HK-2 (cell line): ENCODE measurements around the gene MMP8.
A peak's percentile ranks its signal among the peaks of the same experiment; 100 is the strongest.
"Not testable (repeated sequence)": the region's sequence is repeated elsewhere in the genome, so short reads cannot be mapped to it uniquely, and the experiment has no call there.

Experiments
- DNase-seq: peaks from one replicate; pipeline ENCODE4 v3.0.0-alpha.2; 2018; ENCODE audit not compliant: unreplicated experiment

The MMP8 gene, protein sequence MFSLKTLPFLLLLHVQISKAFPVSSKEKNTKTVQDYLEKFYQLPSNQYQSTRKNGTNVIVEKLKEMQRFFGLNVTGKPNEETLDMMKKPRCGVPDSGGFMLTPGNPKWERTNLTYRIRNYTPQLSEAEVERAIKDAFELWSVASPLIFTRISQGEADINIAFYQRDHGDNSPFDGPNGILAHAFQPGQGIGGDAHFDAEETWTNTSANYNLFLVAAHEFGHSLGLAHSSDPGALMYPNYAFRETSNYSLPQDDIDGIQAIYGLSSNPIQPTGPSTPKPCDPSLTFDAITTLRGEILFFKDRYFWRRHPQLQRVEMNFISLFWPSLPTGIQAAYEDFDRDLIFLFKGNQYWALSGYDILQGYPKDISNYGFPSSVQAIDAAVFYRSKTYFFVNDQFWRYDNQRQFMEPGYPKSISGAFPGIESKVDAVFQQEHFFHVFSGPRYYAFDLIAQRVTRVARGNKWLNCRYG

DNA sequence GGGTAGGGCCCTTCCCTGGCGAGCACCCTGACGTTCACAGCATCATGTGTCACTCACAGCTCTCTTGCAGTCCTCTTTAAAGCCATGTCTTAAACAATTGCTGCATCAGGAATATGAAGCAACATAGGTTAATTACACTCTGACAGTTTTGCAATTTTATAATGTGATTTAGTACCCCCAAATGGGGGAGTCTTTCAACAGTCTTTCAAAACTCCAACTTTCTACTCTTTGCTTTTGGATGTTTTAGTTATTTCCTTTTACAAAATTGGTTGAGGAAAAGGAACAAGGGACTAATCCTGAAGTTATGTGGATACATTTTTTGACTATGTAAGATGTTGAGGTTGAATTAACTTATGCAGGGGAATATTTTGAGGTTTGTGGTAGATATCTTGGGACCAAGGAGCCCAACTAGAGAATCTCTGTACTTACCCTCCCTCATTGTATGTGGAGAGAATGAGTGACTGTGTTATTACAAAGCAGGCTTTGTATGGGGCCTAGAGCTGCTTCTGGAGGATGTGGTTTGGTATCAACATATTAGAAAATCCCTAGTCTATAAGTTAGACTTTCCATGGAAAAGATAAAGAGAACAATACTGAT is at the start of gene MMP8:
Gene MMP8, minus strand, starts transcription at position 51 of the 597 bp plus-strand sequence. CDS start 99 bp downstream, outside the sequence.
- no peak for DNase-seq

DNA sequence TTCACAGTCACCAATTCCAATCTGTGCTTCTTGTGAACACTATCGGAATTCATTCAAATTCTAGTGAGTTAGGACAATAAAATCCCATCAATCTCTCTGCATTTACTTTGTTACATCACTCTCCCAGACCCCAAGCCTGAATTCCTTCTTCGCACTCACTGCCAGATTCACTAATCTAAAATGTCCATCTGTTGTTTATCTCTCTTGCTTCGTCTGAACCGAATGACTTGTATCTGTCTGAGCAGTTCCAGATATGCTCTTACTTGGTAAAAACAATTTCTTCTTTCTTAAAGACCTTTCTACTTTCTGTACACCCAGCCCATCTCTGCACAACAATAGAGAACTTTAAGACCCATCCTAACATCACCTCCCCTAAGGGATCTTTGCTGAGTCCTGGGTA is 48.6 kb upstream of the MMP8 start:
- DNase-seq, result no peak

DNA sequence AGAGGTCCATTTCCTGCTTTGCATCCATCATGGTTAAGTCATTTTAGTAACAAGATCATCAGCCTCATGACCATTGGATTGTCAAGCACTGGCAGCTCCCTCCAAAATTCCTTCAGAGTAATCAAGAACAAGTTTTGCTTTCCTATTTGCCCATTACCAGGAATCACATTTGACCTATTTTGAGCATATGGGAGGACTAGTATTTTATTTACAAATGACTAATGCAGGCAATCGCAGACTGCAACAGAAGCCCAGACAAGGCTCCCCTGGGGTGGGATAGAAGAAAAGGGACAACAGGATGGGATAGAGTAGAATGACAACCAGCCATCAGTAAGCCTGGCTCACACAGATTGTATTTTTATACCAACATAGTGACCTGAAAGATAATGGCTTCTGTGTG is 46.6 kb upstream of the MMP8 start:
- no peak for DNase-seq

- DNase-seq, result no peak
Measured at GRCh38 chr11:102770191-102770590, 45.4 kb upstream of the MMP8 start.

- no peak for DNase-seq
Measured at GRCh38 chr11:102767800-102768199, 43.0 kb upstream of the MMP8 start.

GRCh38 chr11:102763440-102763839 is 38.7 kb upstream of the MMP8 start:
- no peak for DNase-seq

GRCh38 chr11:102762361-102762767 is 37.6 kb upstream of the MMP8 start:
- no peak for DNase-seq

DNA sequence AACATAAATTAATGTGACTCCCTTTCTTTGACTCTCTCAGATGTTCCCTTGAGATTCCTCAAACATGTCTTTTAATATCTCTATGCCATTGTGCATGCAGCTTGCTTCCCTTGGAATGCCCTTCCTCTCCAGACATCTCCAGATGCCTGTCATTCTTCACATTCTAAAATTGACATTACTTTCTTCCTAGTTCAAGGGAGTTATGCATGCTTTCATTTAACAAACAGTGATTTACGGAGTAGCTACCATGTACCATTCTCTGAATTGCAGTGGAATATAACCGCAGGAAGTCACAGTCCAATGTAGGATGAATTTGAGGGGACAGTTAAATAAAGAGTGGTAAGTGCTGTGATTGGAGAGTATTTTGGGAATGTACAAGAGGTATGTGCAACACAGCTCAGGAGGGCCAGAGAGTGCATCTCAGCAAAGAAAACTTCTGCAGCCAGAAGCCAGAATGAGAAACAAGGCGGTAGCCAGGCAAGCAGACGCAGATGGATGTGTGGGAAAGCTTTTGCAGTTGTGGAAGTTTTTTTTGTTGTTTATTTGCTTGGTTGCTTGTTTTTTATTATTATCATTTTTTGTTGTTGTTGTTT is 37.0 kb upstream of the MMP8 start:
- no peak for DNase-seq

DNA sequence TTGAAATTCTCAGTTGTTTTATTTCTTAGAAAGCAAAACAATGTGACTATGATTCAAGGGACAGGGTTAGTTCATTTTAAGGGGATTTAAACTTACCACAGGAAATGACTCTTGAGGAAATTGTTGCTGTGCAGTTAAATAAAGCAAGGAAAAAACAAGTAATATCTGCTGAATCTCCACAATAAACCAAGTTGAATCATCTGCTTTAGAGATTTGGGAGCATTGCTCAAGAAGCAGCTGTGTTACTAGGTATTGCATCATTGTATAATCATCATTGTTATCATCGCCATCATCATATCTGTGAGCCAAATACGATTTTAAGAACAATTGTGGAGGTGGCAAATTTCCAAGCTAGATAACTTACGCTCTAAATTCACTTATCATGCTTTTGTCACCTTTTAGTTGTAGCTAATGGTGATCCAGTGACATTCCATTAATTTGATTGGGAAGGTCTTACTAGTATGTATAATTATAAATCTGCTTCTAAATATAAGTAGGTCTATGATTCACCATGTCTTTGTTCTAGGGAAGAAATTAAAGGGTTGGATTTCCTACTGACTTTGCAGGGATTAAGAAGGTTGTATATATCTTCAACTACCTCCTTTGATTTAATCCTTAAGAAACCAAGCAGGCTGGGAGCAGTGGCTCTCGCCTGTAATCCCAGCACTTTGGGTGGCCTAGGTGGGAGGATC is 35.7 kb upstream of the MMP8 start:
- no peak for DNase-seq

- DNase-seq, result no peak
Measured at GRCh38 chr11:102757823-102758549, 33.2 kb upstream of the MMP8 start.

DNA sequence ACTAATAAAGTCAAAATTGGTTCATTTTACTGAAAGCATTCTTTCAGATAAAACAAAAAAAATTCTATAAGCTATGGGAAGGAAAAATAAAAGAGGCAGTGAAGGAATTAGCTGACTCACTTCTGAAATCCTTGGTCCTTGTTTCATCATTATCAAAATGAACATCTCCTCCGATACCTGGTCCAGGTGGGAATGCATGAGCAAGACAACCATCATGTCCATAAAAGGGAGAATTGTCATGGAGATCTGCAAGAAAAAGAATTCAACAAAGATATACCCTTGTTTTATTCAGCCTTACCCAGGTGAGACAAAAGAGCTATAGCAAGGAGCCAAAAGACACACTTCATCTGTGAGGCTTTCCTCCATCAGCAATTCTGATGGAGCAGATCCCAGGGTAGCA is 28.5 kb upstream of the MMP8 start:
- DNase-seq, result no peak

GRCh38 chr11:102751673-102752072 is 26.9 kb upstream of the MMP8 start:
- DNase-seq, result no peak

- no peak for DNase-seq
Measured at GRCh38 chr11:102749101-102749722, 24.5 kb upstream of the MMP8 start.

GRCh38 chr11:102746746-102747578 is 22.2 kb upstream of the MMP8 start:
- DNase-seq, result not testable (repeated sequence)

GRCh38 chr11:102734650-102735049 is 9.9 kb upstream of the MMP8 start:
- DNase-seq, result no peak

DNA sequence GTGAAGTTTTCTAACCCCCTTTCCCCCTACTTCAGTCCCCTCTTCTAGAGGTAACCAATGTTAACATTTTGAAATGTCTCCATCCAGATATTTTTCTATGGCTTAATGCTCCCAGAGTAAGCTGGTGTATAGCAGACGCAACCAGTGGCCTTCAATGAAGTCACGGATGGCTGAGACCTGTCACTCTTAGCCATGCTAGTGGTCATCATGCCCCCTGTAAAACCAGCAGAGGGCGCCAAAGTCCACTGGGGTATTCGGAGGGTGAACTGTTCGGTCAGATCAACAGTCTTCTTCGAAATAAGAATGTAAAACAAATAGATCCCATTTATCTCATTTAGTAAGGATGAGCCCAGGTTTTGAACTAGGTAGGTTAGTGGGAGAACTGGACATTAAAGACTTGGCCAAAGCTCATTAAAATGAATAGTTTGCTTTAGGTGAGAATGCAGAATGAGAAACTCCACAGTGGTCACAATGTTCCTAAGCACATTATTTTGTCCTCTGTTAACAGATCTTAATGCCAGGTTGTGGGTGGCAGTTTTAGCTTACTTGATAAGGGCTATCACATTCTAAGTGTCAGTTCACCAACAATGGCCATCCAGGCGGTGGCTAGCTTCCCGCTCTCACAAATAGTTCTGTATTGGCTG is 8.6 kb upstream of the MMP8 start:
- peak; percentile 70 for DNase-seq

- not testable (repeated sequence) for DNase-seq
Measured at GRCh38 chr11:102730944-102731343, 6.2 kb upstream of the MMP8 start.

DNA sequence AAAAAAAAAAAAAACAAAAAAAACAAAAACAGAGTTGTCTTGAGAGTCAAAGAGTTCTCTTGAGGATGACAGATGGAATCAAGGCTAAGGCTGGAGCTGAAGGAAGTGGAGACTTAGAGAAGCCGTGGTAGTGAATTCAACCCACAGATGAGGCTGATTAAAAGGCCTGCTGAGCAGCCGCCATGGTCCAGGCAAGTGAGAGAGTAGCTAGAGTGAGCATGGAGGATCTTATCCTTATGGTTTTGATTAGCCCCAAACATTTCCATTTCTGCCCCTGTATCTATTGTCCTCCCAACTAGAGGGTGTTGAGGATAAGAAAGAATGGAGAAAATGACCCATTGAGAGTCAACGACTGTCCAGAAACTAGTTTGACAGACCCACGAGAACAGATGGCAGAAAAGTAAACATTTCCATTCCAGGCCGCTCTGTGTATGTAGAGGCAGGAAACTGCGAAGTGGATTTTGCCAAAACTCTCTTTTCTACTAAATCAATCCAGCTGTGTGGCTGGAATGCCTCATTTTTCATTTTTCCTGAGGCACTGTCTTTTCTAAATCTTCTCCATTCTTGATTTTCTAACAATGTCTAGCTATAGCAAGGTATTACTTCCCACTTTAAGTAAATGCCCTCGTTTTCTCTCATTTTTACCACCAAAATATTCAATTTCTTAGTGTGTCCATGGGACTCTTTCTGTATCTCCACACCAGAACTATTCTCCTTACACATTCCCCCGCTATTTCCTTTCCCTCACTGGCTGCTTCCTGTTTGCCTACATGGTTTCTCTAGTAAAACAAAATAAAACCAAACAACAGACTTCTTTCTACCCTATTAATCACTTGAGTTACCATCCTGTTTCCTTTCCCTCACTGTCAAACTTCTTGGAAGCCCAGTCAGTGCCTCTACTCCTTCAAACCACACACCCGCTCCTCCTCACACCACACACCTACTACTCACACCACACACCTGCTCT is 5.4 kb upstream of the MMP8 start:
- DNase-seq, result no peak

GRCh38 chr11:102727890-102728289 is 3.1 kb upstream of the MMP8 start:
- no peak for DNase-seq
